SK-N-SH (cell line): ENCODE results near the gene HABP4. TPM values are rescaled to one million over a fixed set of nuclear protein-coding genes. Genes with fewer than 3 reads are reported as not detected.
A peak's percentile ranks its signal among the peaks of the same experiment; 100 is the strongest.

Experiments used
- CTCF ChIA-PET: fragments of 300-600, 350-600 bp; formaldehyde crosslinking; extraction: SDS; loops from one replicate; lab custom pipeline; 2021; lab: Yijun Ruan, JAX
- POLR2A ChIA-PET: fragments of 350-600 bp; sonication (Branson Sonifier 250); formaldehyde crosslinking; extraction: SDS; loops from one replicate; lab custom pipeline; 2020; ENCODE audit warnings: antibody characterized with exemption, inconsistent platforms; lab: Yijun Ruan, JAX
- DNase-seq: peaks from one replicate; pipeline ENCODE4 v3.0.0; 2012
- H2AFZ ChIP-seq: fragments of 200-600 bp; sonication (generic); 2 replicates; pipeline ENCODE4 v1.8.1; 2016; ENCODE audit warnings: antibody characterized with exemption, mild to moderate bottlenecking, low read depth
- H3F3A ChIP-seq: fragments of 200-600 bp; sonication (generic); replicated peaks from 2 replicates; pipeline ENCODE3; 2016; ENCODE audit warnings: antibody characterized with exemption, mild to moderate bottlenecking; ENCODE audit not compliant: insufficient read depth
- H3K27ac ChIP-seq, 2 experiments: fragments of 200-500 bp in 1 of 2; fragments of 200-600 bp in 1 of 2; sonication (Bioruptor generic) in 1 of 2; sonication (generic), shearing (Covaris generic) in 1 of 2; 2 replicates each; pipeline versions ENCODE4 v1.5.1 to v1.6.1; 2014 to 2016; ENCODE audit warnings: low read depth in 2 of 2, inconsistent platforms in 1 of 2, low read length in 1 of 2, mild to moderate bottlenecking in 1 of 2, mixed read lengths in 1 of 2
- H3K27me3 ChIP-seq: fragments of 200-600 bp; sonication (generic), shearing (Covaris generic); 2 replicates; pipeline ENCODE4 v1.6.1; 2016; ENCODE audit warnings: mixed run types; ENCODE audit not compliant: insufficient read depth
- H3K36me3 ChIP-seq, 2 experiments: fragments of 200-500 bp in 1 of 2; fragments of 200-600 bp in 1 of 2; sonication (Bioruptor generic) in 1 of 2; sonication (generic) in 1 of 2; replicated peaks in 1 of 2; 2 replicates each; pipeline versions ENCODE3 to v1.5.1; 2014 to 2016; ENCODE audit warnings: low read length in 1 of 2, mild to moderate bottlenecking in 1 of 2; ENCODE audit not compliant: insufficient read depth in 2 of 2, control insufficient read depth in 1 of 2
- H3K4me1 ChIP-seq, 2 experiments: fragments of 200-500 bp in 1 of 2; fragments of 200-600 bp in 1 of 2; sonication (Bioruptor generic) in 1 of 2; sonication (generic), shearing (Covaris generic) in 1 of 2; 2 replicates each; pipeline versions ENCODE4 v1.5.1 to v1.6.1; 2014 to 2016; ENCODE audit warnings: low read depth in 1 of 2, low read length in 1 of 2, mixed run types in 1 of 2; ENCODE audit not compliant: insufficient read depth in 2 of 2, control insufficient read depth in 1 of 2
- H3K4me2 ChIP-seq: fragments of 200-600 bp; sonication (generic), shearing (Covaris generic); 2 replicates; pipeline ENCODE4 v1.6.1; 2017; ENCODE audit warnings: mixed run types
- H3K4me3 ChIP-seq, 2 experiments: fragments of 200-500 bp in 1 of 2; fragments of 200-600 bp in 1 of 2; sonication (Bioruptor generic) in 1 of 2; sonication (generic), shearing (Covaris generic) in 1 of 2; 2 replicates each; pipeline versions ENCODE4 v1.5.1 to v1.8.1; 2014 to 2016; ENCODE audit warnings: low read depth in 2 of 2, inconsistent platforms in 1 of 2, low read length in 1 of 2, mild to moderate bottlenecking in 1 of 2, mixed read lengths in 1 of 2, moderate library complexity in 1 of 2
- H3K79me2 ChIP-seq: fragments of 200-600 bp; sonication (generic); 2 replicates; pipeline ENCODE4 v1.8.1; 2017; ENCODE audit warnings: mild to moderate bottlenecking; ENCODE audit not compliant: insufficient read depth
- H3K9ac ChIP-seq: fragments of 200-600 bp; sonication (generic); 2 replicates; pipeline ENCODE4 v1.6.1; 2017; ENCODE audit warnings: mixed run types
- H3K9me2 ChIP-seq: fragments of 200-600 bp; sonication (generic); 2 replicates; pipeline ENCODE4 v1.6.1; 2017; ENCODE audit warnings: mixed run types
- H3K9me3 ChIP-seq: fragments of 200-600 bp; sonication (generic); 2 replicates; pipeline ENCODE4 v1.6.1; 2017; ENCODE audit warnings: mixed run types, mild to moderate bottlenecking, moderate library complexity
- H4K20me1 ChIP-seq: fragments of 200-600 bp; sonication (generic); 2 replicates; pipeline ENCODE4 v1.6.1; 2017; ENCODE audit warnings: mild to moderate bottlenecking, mixed run types; ENCODE audit not compliant: insufficient read depth
- CHD2 ChIP-seq: fragments of 150-350 bp; IDR thresholded peaks from 2 replicates; pipeline ENCODE4 v1.6.1; 2018; ENCODE audit warnings: low read length; ENCODE audit not compliant: partially characterized antibody
- CTCF ChIP-seq: fragments of 200-600 bp; sonication (generic); IDR thresholded peaks from 2 replicates; pipeline ENCODE4 v1.6.1; 2017; ENCODE audit warnings: antibody characterized with exemption, mild to moderate bottlenecking, moderate library complexity
- EP300 ChIP-seq, 2 experiments: IDR thresholded peaks; 2 replicates each; pipeline versions ENCODE4 v1.4.0 to v1.6.1; 2012; ENCODE audit warnings: borderline replicate concordance in 1 of 2, low read depth in 1 of 2, low read length in 1 of 2
- EZH2phosphoT487 ChIP-seq: fragments of 200-600 bp; sonication (generic); IDR thresholded peaks from 2 replicates; pipeline ENCODE4 v1.6.1; 2017; ENCODE audit warnings: low read depth, mixed run types, mild to moderate bottlenecking, antibody characterized with exemption, moderate library complexity, borderline replicate concordance
- FOSL2 ChIP-seq: IDR thresholded peaks from 2 replicates; pipeline ENCODE4 v1.4.0; 2012; ENCODE audit warnings: low read depth, mild to moderate bottlenecking, moderate library complexity, borderline replicate concordance
- FOXJ3 ChIP-seq: sonication (generic); formaldehyde crosslinking; IDR thresholded peaks from 2 replicates; pipeline ENCODE4 v1.5.1; 2020; ENCODE audit warnings: mild to moderate bottlenecking, missing genetic modification reagents
- FOXM1 ChIP-seq: IDR thresholded peaks from 2 replicates; pipeline ENCODE4 v1.4.0; 2012; ENCODE audit warnings: low read depth, mild to moderate bottlenecking
- GABPA ChIP-seq: IDR thresholded peaks from 2 replicates; pipeline ENCODE4 v1.4.0; 2012; ENCODE audit warnings: low read depth, mild to moderate bottlenecking
- IRF3 ChIP-seq: fragments of 150-350 bp; IDR thresholded peaks from 2 replicates; pipeline ENCODE4 v1.6.1; 2016; ENCODE audit warnings: mild to moderate bottlenecking, low read depth, low read length
- MEF2A ChIP-seq: IDR thresholded peaks from 2 replicates; pipeline ENCODE4 v1.4.0; 2012; ENCODE audit warnings: low read depth, borderline replicate concordance
- NRF1 ChIP-seq: IDR thresholded peaks from 2 replicates; pipeline ENCODE4 v1.6.1; 2012; ENCODE audit warnings: low read depth, mild to moderate bottlenecking, low read length
- PBX3 ChIP-seq: IDR thresholded peaks from 2 replicates; pipeline ENCODE4; 2012
- SMC3 ChIP-seq: IDR thresholded peaks from 2 replicates; pipeline ENCODE4 v1.6.1; 2012; ENCODE audit warnings: low read depth, low read length, improper control_type of control experiment
- TCF12 ChIP-seq: IDR thresholded peaks from 2 replicates; pipeline ENCODE4 v1.4.0; 2012
- ZBTB33 ChIP-seq: IDR thresholded peaks from 2 replicates; pipeline ENCODE4 v1.4.0; 2012; ENCODE audit warnings: low read depth, borderline replicate concordance
- WGBS: methylation state at CpG from one replicate; pipeline ENCODE4 v1.1.6; 2017; ENCODE audit warnings: low lambda C conversion rate; 5-methylcytosine and 5-hydroxymethylcytosine counted together
- polyA plus RNA-seq, 3 experiments: library from polyadenylated mRNA; depleted of rRNA; stranded (reverse); fragments of >200 nt; gene quantifications; 2 replicates each; pipeline ENCODE4 v1.2.3, GENCODE V29; 2012

The HABP4 gene
- polyA plus RNA-seq, 1 of the 3 experiments (the other 2 are of a cell fraction), result 19.0 TPM

GRCh38 chr9:96412174-96412913 lies 37.6 kb upstream of the HABP4 start:
- 90% methylated on average over 8 of the region's 8 CpGs for WGBS
- Histone ChIP-seq H3K79me2 (peaks cover 95% of the 10 kb centered on the region), H3K4me3 (no peak overlapping the region), H3K4me1 (peaks cover 0 to 8% of the 10 kb centered on the region in 2 experiments; a peak in 2 of 4 replicates), H3K9ac (no peak overlapping the region), H3K4me2 (no peak overlapping the region), H2AFZ (no peak overlapping the region; the same call in 1 of the 2 replicates), H3K9me3 (no peaks in the 10 kb centered on the region), H3K9me2 (no peaks in the 10 kb centered on the region), H3K27me3 (no peaks in the 10 kb centered on the region), H3F3A (peaks cover 8% of the 10 kb centered on the region), H3K36me3 (no peaks in the 10 kb centered on the region), H3K27ac (no peak overlapping the region), H4K20me1 (no peaks in the 10 kb centered on the region)
- no peak for DNase-seq
- ChIA-PET POLR2A (no interaction called here), CTCF (interaction anchor here (3.2 kb wide), 1 partner anchor 84 kb away, joined by 9 read pairs; no protein-coding TSS in a partner anchor)
- no peak for TF ChIP-seq FOSL2
- no peak for TF ChIP-seq FOXM1
- TF ChIP-seq CHD2, result no peak
- TF ChIP-seq CTCF, result no peak
- TF ChIP-seq TCF12, result no peak
- TF ChIP-seq EP300 (IDR thresholded peaks at IDR 0.05; ENCODE audit: borderline replicate concordance in 1 of 2, low read depth in 1 of 2, low read length in 1 of 2), result no peak
- no peak for TF ChIP-seq MEF2A
- no peak for TF ChIP-seq NRF1
- no peak for TF ChIP-seq IRF3

GRCh38 chr9:96413302-96414221 lies 36.4 kb upstream of the HABP4 start:
- no peak overlapping the region for H3K9ac ChIP-seq
- H3K79me2 ChIP-seq, result peaks cover 84% of the 10 kb centered on the region
- ChIA-PET CTCF (interaction anchor here (1.0 to 3.2 kb wide), 4 partner anchors 31 to 86 kb away, joined by 3 to 9 read pairs (median 3); no protein-coding TSS in a partner anchor), POLR2A (interaction anchor here (0.9 to 1.2 kb wide), 2 partner anchors 34 to 36 kb away, joined by 3 read pairs; partner anchors contain the start of gene HABP4)
- H3F3A ChIP-seq, result peaks cover 8% of the 10 kb centered on the region
- H3K9me3 ChIP-seq, result no peaks in the 10 kb centered on the region
- H2AFZ ChIP-seq, result peak overlapping the region; percentile 23; the same call in 1 of the 2 replicates
- H3K36me3 ChIP-seq, result no peaks in the 10 kb centered on the region
- H3K27ac ChIP-seq, result peak overlapping the region in 1 of 2 experiments; percentile 14; a peak in 1 of 4 replicates
- no peaks in the 10 kb centered on the region for H3K27me3 ChIP-seq
- H3K4me2 ChIP-seq, result no peak overlapping the region
- TF ChIP-seq FOXM1 (no peak), CTCF (no peak), PBX3 (no peak), FOXJ3 (no peak), SMC3 (no peak), ZBTB33 (no peak), GABPA (no peak), EZH2phosphoT487 (no peak)
- no peaks in the 10 kb centered on the region for H3K9me2 ChIP-seq
- 88% methylated on average over 7 of the region's 7 CpGs for WGBS
- no peak overlapping the region for H3K4me3 ChIP-seq
- H3K4me1 ChIP-seq, result peaks cover 0 to 8% of the 10 kb centered on the region in 2 experiments; a peak in 2 of 4 replicates
- DNase-seq, result no peak
- no peaks in the 10 kb centered on the region for H4K20me1 ChIP-seq
